GM19239 (cell line): ENCODE data around the gene LSP1.

ENCODE experiments used
- DNase-seq: peaks from one replicate; pipeline ENCODE4 v3.0.0; 2011; ENCODE audit warnings: low spot score; ENCODE audit not compliant: insufficient read length
- FAIRE-seq: peaks from 2 replicates; lab custom pipeline; 2011; peaks lifted over from hg19 to GRCh38; lab: Jason Lieb, UNC

LSP1 gene

GRCh38 chr11:1909524-1909923 is 56.6 kb downstream of the LSP1 start:
- DNase-seq = no peak

GRCh38 chr11:1912289-1912878 is 59.5 kb downstream of the LSP1 start:
- FAIRE-seq = no peak
- DNase-seq = no peak

More at GRCh38 chr11:1909524-1909923, 56.6 kb downstream of the LSP1 start:
- no peak for FAIRE-seq

GRCh38 chr11:1913271-1914060 is 60.6 kb downstream of the LSP1 start:
- DNase-seq (no peak), FAIRE-seq (no peak)

GRCh38 chr11:1915795-1916131 is 62.9 kb downstream of the LSP1 start:
- no peak for FAIRE-seq
- no peak for DNase-seq

- FAIRE-seq = peak; percentile 61
These were observed 63.5 kb downstream of the LSP1 start for GRCh38 chr11:1916132-1916985.

DNA sequence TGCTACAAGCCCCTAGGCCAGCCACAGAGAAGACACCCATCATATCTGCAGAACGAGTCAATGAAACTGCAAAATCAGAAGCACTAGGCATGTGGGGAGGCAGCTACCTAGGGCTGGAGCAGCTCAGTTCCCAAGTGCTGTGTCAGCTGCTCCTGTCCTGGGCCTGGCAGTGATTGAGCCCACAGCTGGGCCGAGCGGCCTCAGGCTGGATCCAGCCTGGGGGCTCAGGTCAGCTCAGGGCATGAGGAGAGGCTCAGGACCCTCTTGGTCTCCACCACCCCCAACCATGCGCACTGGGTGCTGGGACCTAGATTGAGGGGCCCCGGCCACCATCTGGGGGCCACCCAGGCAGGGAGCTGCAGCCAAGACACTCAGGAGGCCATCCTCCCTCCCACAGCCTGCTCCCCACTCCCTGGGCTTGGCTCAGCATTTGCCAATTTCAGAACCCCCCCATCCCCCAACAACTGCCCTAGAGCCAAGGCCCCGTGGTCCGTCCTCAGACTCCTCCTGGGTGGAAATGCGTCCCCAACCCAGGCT is 64.2 kb downstream of the LSP1 start:
- FAIRE-seq = no peak
- DNase-seq = no peak

More at GRCh38 chr11:1916132-1916985, 63.5 kb downstream of the LSP1 start:
- no peak for DNase-seq

DNA sequence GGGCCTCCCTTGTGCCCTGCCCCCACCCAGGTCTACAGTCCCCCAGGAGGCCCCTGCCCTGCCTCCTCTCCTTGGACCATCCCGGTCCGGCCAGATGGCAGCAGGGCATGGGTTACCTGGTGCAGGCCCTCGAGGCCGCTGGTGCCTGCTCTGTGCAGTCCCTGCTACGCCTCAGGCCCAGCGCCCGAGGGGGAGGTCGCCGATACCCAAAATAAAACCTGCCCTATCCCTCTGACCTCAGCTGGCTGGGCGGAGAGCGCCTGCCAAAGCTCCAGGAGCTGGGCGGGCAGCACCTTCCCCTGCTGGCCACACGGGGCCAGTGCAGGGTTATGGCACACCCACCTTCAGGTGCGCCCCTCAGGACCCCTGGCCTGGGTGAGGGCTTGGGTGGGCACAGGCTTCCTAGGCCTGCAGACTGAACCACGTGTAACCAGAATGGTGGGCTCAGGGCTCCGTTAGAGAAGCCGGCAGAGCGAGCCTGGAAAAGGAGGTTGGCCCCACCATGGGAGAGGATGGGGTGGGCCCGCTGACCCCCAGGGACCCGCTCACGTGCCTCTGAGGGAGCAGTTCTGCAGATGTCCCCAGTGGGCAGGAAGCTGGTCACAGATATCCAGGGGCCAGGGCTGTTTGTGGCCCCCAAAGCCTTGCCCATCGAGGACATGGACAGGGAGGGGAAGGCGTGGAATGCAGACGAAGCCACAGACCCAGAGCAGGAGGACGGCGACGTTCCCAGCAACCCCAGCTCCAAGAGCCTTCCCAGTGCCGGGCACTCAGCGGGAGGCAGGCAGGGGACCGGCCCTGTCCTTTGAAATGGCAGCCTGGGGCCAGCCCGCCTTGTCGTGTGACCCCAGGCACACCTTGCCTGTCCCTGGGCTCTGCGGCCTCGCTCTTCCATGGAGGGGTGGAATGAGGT is 64.9 kb downstream of the LSP1 start:
- DNase-seq = no peak

GRCh38 chr11:1918436-1919315 is 65.8 kb downstream of the LSP1 start:
- no peak for FAIRE-seq

More for the DNA sequence above, 64.9 kb downstream of the LSP1 start:
- FAIRE-seq = no peak

DNA sequence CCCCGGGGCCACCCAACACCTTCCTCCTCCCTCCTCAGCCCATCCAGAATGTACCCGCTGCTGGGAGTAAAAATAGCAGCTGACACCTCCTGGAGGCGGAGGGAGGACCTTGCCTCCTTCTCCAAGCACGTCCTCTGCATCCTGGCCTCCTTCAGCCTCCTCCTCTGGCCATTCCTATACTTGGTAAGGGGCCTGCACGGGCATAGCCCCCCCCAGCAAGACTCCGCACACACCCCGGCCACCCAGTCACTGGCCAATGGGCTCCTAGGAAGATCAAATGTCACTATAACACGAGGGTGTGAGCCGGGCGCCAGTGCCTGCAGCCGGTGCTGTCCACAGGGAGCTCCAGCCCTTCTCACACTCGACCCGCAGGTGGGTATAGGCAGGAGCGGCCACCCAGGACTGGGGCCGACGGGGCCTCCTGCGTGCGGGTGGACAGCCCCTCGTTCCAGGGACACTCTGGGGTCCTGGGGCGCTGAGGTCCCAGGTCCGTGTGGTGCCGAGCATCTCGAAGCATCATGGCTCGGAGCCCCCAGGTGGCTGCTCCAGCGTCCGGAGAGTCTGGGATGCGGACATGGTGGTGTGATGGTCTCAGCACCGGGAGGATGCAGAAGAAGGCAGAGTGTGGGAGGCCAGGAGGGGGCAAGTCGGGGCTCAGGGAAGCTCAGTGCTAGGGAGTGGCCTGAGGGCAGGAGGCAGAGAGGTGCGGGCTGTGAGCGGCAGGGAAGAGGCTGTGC is 66.7 kb downstream of the LSP1 start, which contains the start of gene TNNT3:
TNNT3 (plus strand) TSS at position 313 of the 737 bp plus-strand sequence. CDS start 3,172 bp downstream, outside the sequence.
- FAIRE-seq = no peak

More at GRCh38 chr11:1918436-1919315, 65.8 kb downstream of the LSP1 start:
- no peak for DNase-seq

GRCh38 chr11:1920128-1920908 is 67.4 kb downstream of the LSP1 start:
- no peak for FAIRE-seq

More for the DNA sequence above, 66.7 kb downstream of the LSP1 start, which contains the start of gene TNNT3:
- no peak for DNase-seq

DNA sequence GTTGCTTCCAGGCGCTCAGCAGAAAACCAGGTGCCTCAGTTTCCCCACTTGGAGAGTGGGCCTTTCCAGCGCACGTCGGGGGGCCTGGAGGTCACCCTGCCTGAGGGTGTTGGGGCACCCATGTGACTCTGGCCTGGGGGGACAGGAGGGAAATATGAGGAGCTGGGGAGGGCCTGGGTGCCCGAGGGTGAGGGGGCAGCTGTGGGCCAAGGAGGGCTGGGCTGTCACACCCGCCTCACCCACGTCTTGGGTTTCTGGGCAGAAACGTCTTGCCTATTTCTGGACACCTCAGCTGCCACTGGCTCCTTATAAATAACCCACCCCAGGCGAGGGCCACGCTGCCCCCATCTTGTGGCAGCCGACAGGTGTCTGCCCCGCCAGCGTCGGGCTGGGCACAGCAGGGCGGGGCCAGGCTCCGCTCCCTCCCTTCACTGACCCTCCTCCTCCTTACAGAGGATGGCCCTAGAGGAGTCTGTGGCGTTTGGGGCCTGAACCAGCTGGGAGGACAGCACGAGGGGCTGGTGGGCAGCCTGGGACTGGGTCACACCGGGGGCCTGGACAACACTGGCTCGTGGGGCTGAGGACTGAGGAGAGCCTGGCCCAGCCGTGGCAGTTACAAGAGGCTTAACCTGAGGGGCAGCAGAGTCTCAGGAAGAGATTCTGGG is 68.2 kb downstream of the LSP1 start:
- DNase-seq (no peak), FAIRE-seq (no peak)

More at GRCh38 chr11:1920128-1920908, 67.4 kb downstream of the LSP1 start:
- DNase-seq = no peak

- DNase-seq (no peak), FAIRE-seq (no peak)
These were observed 68.8 kb downstream of the LSP1 start for GRCh38 chr11:1921574-1922141.

GRCh38 chr11:1922481-1923081 is 69.7 kb downstream of the LSP1 start:
- DNase-seq (no peak), FAIRE-seq (no peak)

- no peak for FAIRE-seq
These were observed 70.5 kb downstream of the LSP1 start for GRCh38 chr11:1923201-1923956.

DNA sequence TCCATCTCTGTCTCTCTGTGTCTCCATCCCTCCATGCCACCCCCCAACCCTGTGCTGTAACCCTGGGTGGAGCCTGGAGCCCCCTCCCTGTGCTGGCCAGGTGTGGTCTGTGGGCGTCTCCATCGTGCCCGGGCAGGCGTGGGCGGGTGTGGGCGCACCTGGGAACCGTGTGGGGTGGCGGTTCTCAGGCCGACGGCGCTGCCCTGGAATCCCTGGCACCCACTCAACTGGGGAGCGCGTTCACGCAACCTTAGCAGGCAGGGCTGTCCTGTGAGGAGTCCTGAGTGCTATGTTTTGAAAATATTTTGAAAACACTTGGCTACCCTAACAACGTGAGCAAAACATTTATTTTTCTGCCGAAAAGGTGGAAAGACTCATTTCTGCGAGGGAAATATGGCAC is 71.3 kb downstream of the LSP1 start:
- FAIRE-seq (no peak), DNase-seq (no peak)

More at GRCh38 chr11:1923201-1923956, 70.5 kb downstream of the LSP1 start:
- DNase-seq = no peak
